ENCODE data around the gene SOBP. TPM values are rescaled to one million over a fixed set of nuclear protein-coding genes. Genes with fewer than 3 reads are reported as not detected.

The SOBP gene
- total and polyA plus RNA-seq, 2 donors (not counting 1 experiment from before 2014, with no cell fraction given): 0.82 to 1.5 TPM

DNA sequence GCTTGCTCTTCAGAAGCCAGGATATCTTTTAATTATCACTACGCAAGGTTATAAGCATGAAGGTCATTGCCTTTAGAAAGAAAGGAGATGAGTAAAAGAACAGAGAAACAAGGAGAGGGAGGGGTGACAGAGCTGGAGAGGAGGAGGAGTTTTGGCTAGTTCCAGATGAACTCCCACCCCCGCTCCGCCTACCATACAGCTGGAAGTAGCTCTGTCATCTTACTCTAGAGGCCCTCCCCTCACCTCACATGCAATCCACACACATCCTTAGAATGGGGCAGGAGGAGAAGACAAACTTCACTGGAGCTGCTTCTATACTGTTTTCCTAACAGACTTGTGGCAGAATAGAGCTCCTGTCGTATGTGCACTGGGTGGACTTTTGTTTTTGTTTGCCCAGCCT, 189.5 kb downstream of the SOBP start:
- Histone ChIP-seq H3K9ac (ENCODE audit: low read length) (no peak overlapping the region), H3K27ac (ENCODE audit: low read length in 2 of 2) (no peak overlapping the region), H3K27me3 (replicated peaks in 1 of 4; ENCODE audit: control extremely low read depth in 1 of 4, control insufficient read depth in 3 of 4, insufficient read depth in 4 of 4, low read length in 3 of 4) (peaks cover 0 to 3% (median 1%) of the 10 kb centered on the region in 4 experiments), H3K79me2 (ENCODE audit: control insufficient read depth, insufficient read depth, low read length) (no peaks in the 10 kb centered on the region), H3K4me1 (ENCODE audit: control insufficient read depth in 2 of 2, insufficient read depth in 2 of 2, low read length in 2 of 2) (peaks cover 7 to 11% of the 10 kb centered on the region in 2 donors), H3K4me2 (replicated peaks; ENCODE audit: low read depth, low read length, poor library complexity, severe bottlenecking) (no peak overlapping the region), H3K36me3 (replicated peaks in 1 of 2; ENCODE audit: control extremely low read depth in 1 of 2, control insufficient read depth in 1 of 2, extremely low read depth in 1 of 2, insufficient read depth in 2 of 2, low read length in 1 of 2) (no peaks in the 10 kb centered on the region), H2AFZ (ENCODE audit: insufficient read depth, low read depth, low read length, poor library complexity, severe bottlenecking) (no peak overlapping the region), H4K20me1 (ENCODE audit: control insufficient read depth, insufficient read depth, low read length, poor library complexity, severe bottlenecking) (no peaks in the 10 kb centered on the region), H3K4me3 (ENCODE audit: control extremely low read depth in 1 of 5, extremely low read depth in 1 of 5, insufficient read depth in 1 of 5, low read depth in 2 of 5, low read length in 4 of 5) (no peak overlapping the region), H3K9me3 (ENCODE audit: control extremely low read depth in 1 of 3, control insufficient read depth in 2 of 3, insufficient read depth in 1 of 3, low read length in 2 of 3) (no peaks in the 10 kb centered on the region)
- DNase-seq: no peak
- H3K27me3 Mint-ChIP-seq: peaks cover 10% of the 10 kb centered on the region
- no peak overlapping the region for H3K4me3 Mint-ChIP-seq
- peaks cover 3% of the 10 kb centered on the region for H3K9me3 Mint-ChIP-seq (ENCODE audit: insufficient read depth)
- WGBS (ENCODE audit: insufficient coverage): no CpG with 5 or more reads among the region's 4 CpGs
- TF ChIP-seq, protein P1, sequence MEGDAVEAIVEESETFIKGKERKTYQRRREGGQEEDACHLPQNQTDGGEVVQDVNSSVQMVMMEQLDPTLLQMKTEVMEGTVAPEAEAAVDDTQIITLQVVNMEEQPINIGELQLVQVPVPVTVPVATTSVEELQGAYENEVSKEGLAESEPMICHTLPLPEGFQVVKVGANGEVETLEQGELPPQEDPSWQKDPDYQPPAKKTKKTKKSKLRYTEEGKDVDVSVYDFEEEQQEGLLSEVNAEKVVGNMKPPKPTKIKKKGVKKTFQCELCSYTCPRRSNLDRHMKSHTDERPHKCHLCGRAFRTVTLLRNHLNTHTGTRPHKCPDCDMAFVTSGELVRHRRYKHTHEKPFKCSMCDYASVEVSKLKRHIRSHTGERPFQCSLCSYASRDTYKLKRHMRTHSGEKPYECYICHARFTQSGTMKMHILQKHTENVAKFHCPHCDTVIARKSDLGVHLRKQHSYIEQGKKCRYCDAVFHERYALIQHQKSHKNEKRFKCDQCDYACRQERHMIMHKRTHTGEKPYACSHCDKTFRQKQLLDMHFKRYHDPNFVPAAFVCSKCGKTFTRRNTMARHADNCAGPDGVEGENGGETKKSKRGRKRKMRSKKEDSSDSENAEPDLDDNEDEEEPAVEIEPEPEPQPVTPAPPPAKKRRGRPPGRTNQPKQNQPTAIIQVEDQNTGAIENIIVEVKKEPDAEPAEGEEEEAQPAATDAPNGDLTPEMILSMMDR (IDR thresholded peaks at IDR 0.05): no peak
- TF ChIP-seq EZH2 (IDR thresholded peaks at IDR 0.05; ENCODE audit: borderline replicate concordance, insufficient read depth, low read depth, low read length, poor library complexity, severe bottlenecking): no peak
- POLR2A ChIA-PET: no interaction called here
- H3K27ac Mint-ChIP-seq: no peak overlapping the region
- CTCF ChIA-PET: interaction anchor here (0.7 to 3.3 kb wide), 7 partner anchors 22 to 370 kb away, joined by 3 to 14 read pairs (median 5); partner anchors contain the start of gene SCML4
- no peak for ATAC-seq (ENCODE audit: low read depth)
- intact Hi-C loops (cut with micrococcal nuclease): loop anchor here (10.0 kb wide), 1 partner anchor 565 kb away; the partner anchor contains the start of gene BEND3
- H3K4me1 Mint-ChIP-seq: peaks cover 8% of the 10 kb centered on the region

DNA sequence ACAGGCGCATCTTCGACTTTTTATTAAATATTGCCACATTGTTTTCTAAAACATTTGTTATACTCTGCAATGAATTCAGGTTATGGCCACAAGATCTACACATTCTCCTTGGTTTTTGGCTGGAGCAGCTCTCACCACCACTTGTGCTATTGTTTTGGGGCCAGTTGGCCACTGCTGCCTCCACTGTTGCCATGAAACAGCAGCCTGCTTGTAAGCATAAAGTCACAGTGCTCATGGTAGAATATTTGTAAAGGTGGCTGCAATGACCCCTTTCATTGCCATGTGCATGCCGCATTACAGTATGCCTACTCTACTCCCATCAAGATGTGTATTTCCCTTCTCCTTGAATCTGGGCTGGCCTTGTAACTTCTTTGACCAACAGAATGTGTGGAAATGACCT, 192.8 kb downstream of the SOBP start:
- Mint-ChIP-seq H3K27ac (no peak overlapping the region), H3K4me3 (no peak overlapping the region), H3K4me1 (no peaks in the 10 kb centered on the region), H3K9me3 (ENCODE audit: insufficient read depth) (peaks cover 3% of the 10 kb centered on the region), H3K27me3 (peaks cover 10% of the 10 kb centered on the region)
- Histone ChIP-seq H3K79me2 (ENCODE audit: control insufficient read depth, insufficient read depth, low read length) (no peaks in the 10 kb centered on the region), H3K9ac (ENCODE audit: low read length) (no peak overlapping the region), H2AFZ (ENCODE audit: insufficient read depth, low read depth, low read length, poor library complexity, severe bottlenecking) (no peak overlapping the region), H4K20me1 (ENCODE audit: control insufficient read depth, insufficient read depth, low read length, poor library complexity, severe bottlenecking) (no peaks in the 10 kb centered on the region), H3K27me3 (replicated peaks in 1 of 4; ENCODE audit: control extremely low read depth in 1 of 4, control insufficient read depth in 3 of 4, insufficient read depth in 4 of 4, low read length in 3 of 4) (peaks cover 0 to 3% (median 1%) of the 10 kb centered on the region in 4 experiments), H3K9me3 (ENCODE audit: control extremely low read depth in 1 of 3, control insufficient read depth in 2 of 3, insufficient read depth in 1 of 3, low read length in 2 of 3) (no peaks in the 10 kb centered on the region), H3K4me3 (ENCODE audit: control extremely low read depth in 1 of 5, extremely low read depth in 1 of 5, insufficient read depth in 1 of 5, low read depth in 2 of 5, low read length in 4 of 5) (no peak overlapping the region), H3K36me3 (replicated peaks in 1 of 2; ENCODE audit: control extremely low read depth in 1 of 2, control insufficient read depth in 1 of 2, extremely low read depth in 1 of 2, insufficient read depth in 2 of 2, low read length in 1 of 2) (no peaks in the 10 kb centered on the region), H3K4me1 (ENCODE audit: control insufficient read depth in 2 of 2, insufficient read depth in 2 of 2, low read length in 2 of 2) (no peaks in the 10 kb centered on the region), H3K4me2 (replicated peaks; ENCODE audit: low read depth, low read length, poor library complexity, severe bottlenecking) (no peak overlapping the region), H3K27ac (ENCODE audit: low read length in 2 of 2) (no peak overlapping the region)
- WGBS (ENCODE audit: insufficient coverage): no CpG with 5 or more reads among the region's 3 CpGs
- TF ChIP-seq EZH2 (IDR thresholded peaks at IDR 0.05; ENCODE audit: borderline replicate concordance, insufficient read depth, low read depth, low read length, poor library complexity, severe bottlenecking): no peak
- TF ChIP-seq, protein P1 (IDR thresholded peaks at IDR 0.05): no peak
- DNase-seq (no peak), ATAC-seq (ENCODE audit: low read depth) (no peak)
- ChIA-PET CTCF (interaction anchor here (1.2 kb wide), 1 partner anchor 165 kb away, joined by 4 read pairs; no protein-coding TSS in a partner anchor), POLR2A (no interaction called here)
- intact Hi-C loops (cut with micrococcal nuclease): no loop called here
